ENCODE data around the gene MOB3A. TPM values are rescaled to one million over a fixed set of nuclear protein-coding genes. Genes with fewer than 3 reads are reported as not detected.
"Not testable (repeated sequence)": the region's sequence is repeated elsewhere in the genome, so short reads cannot be mapped to it uniquely, and the experiment has no call there.

The MOB3A gene
- total RNA-seq, 5 donors from 2014 or later (not counting 1 experiment from before 2014, with no cell fraction given) = 98.6 to 162 (median 142) TPM

- H3K36me3 ChIP-seq (ENCODE audit: control insufficient read depth in 2 of 2, extremely low read depth in 1 of 2, insufficient read depth in 1 of 2, low read length in 1 of 2) = peaks cover 8 to 16% of the 10 kb centered on the region in 2 donors
- DNase-seq; H3K9me3 ChIP-seq; POLR2A ChIA-PET; H3K9me3 Mint-ChIP-seq; ATAC-seq (replicated peaks in 1 of 4); H3K4me3 ChIP-seq (ENCODE audit: control insufficient read depth in 1 of 2, extremely low read depth in 1 of 2, low read length in 1 of 2); H3K27ac Mint-ChIP-seq; H3K36me3 Mint-ChIP-seq; H3K27me3 ChIP-seq (replicated peaks in 1 of 2; ENCODE audit: control insufficient read depth in 2 of 2, extremely low read depth in 1 of 2, insufficient read depth in 2 of 2, low read length in 1 of 2); H3K27me3 Mint-ChIP-seq; H3K27ac ChIP-seq (ENCODE audit: low read length): not testable (repeated sequence)
- Mint-ChIP-seq H3K4me3 (peak overlapping the region in 1 of 3 donors; percentile 66), H3K4me1 (peaks cover 24 to 32% (median 28%) of the 10 kb centered on the region in 3 donors)
- peaks cover 18 to 42% of the 10 kb centered on the region in 2 experiments for H3K4me1 ChIP-seq (ENCODE audit: control insufficient read depth in 1 of 2, extremely low read depth in 1 of 2, insufficient read depth in 2 of 2, low read length in 2 of 2)
- WGBS (ENCODE audit: insufficient coverage) = 100% methylated on average over 5 of the region's 15 CpGs
- CTCF ChIA-PET = interaction anchor here in 1 of 2 donors (0.8 kb wide), 1 partner anchor 853 kb away, joined by 3 read pairs; no protein-coding TSS in a partner anchor
Observed at GRCh38 chr19:2034253-2034652, 61.9 kb downstream of the MOB3A start.

GRCh38 chr19:2033825-2034159, 62.3 kb downstream of the MOB3A start:
- POLR2A ChIA-PET = interaction anchor here in 1 of 2 donors (0.7 kb wide), 1 partner anchor 990 kb away, joined by 4 read pairs; no protein-coding TSS in a partner anchor
- no peak overlapping the region for H3K4me3 Mint-ChIP-seq
- no peaks in the 10 kb centered on the region for H3K9me3 ChIP-seq
- H3K4me3 ChIP-seq (ENCODE audit: control insufficient read depth in 1 of 2, extremely low read depth in 1 of 2, low read length in 1 of 2) = no peak overlapping the region
- H3K27me3 ChIP-seq (replicated peaks in 1 of 2; ENCODE audit: control insufficient read depth in 2 of 2, extremely low read depth in 1 of 2, insufficient read depth in 2 of 2, low read length in 1 of 2) = no peaks in the 10 kb centered on the region
- H3K36me3 ChIP-seq (ENCODE audit: control insufficient read depth in 2 of 2, extremely low read depth in 1 of 2, insufficient read depth in 1 of 2, low read length in 1 of 2) = peaks cover 8 to 11% of the 10 kb centered on the region in 2 donors
- H3K27me3 Mint-ChIP-seq = no peaks in the 10 kb centered on the region
- H3K9me3 Mint-ChIP-seq = no peaks in the 10 kb centered on the region
- 89% methylated on average over 7 of the region's 9 CpGs for WGBS (ENCODE audit: insufficient coverage)
- peaks cover 24 to 30% (median 28%) of the 10 kb centered on the region in 3 donors for H3K4me1 Mint-ChIP-seq
- CTCF ChIA-PET = no interaction called here
- H3K27ac Mint-ChIP-seq = no peak overlapping the region
- no peak for ATAC-seq (replicated peaks in 1 of 4)
- no peak for DNase-seq
- H3K4me1 ChIP-seq (ENCODE audit: control insufficient read depth in 1 of 2, extremely low read depth in 1 of 2, insufficient read depth in 2 of 2, low read length in 2 of 2) = peaks cover 18 to 42% of the 10 kb centered on the region in 2 experiments
- no peaks in the 10 kb centered on the region for H3K36me3 Mint-ChIP-seq
- no peak overlapping the region for H3K27ac ChIP-seq (ENCODE audit: low read length)

- no peaks in the 10 kb centered on the region for H3K36me3 Mint-ChIP-seq
- no peaks in the 10 kb centered on the region for H3K27me3 Mint-ChIP-seq
- Histone ChIP-seq H3K27ac (ENCODE audit: low read length) (peak overlapping the region; percentile 52), H3K4me1 (ENCODE audit: control insufficient read depth in 1 of 2, extremely low read depth in 1 of 2, insufficient read depth in 2 of 2, low read length in 2 of 2) (peaks cover 18 to 42% of the 10 kb centered on the region in 2 experiments), H3K27me3 (replicated peaks in 1 of 2; ENCODE audit: control insufficient read depth in 2 of 2, extremely low read depth in 1 of 2, insufficient read depth in 2 of 2, low read length in 1 of 2) (no peaks in the 10 kb centered on the region), H3K4me3 (ENCODE audit: control insufficient read depth in 1 of 2, extremely low read depth in 1 of 2, low read length in 1 of 2) (no peak overlapping the region), H3K36me3 (ENCODE audit: control insufficient read depth in 2 of 2, extremely low read depth in 1 of 2, insufficient read depth in 1 of 2, low read length in 1 of 2) (peaks cover 3 to 6% of the 10 kb centered on the region in 2 donors), H3K9me3 (no peaks in the 10 kb centered on the region)
- peak overlapping the region in 1 of 3 donors; percentile 86 for H3K4me3 Mint-ChIP-seq
- ChIA-PET CTCF (interaction anchor here in 1 of 2 donors (0.6 kb wide), 1 partner anchor 21 kb away, joined by 3 read pairs; no protein-coding TSS in a partner anchor), POLR2A (interaction anchor here in 1 of 2 donors (0.7 kb wide), 1 partner anchor 990 kb away, joined by 4 read pairs; no protein-coding TSS in a partner anchor)
- peak overlapping the region in 1 of 2 donors; percentile 27 for H3K27ac Mint-ChIP-seq
- peaks cover 24 to 30% (median 28%) of the 10 kb centered on the region in 3 donors for H3K4me1 Mint-ChIP-seq
- no peaks in the 10 kb centered on the region for H3K9me3 Mint-ChIP-seq
- DNase-seq (no peak), ATAC-seq (replicated peaks in 1 of 4) (no peak)
- 100% methylated on average over 3 of the region's 6 CpGs for WGBS (ENCODE audit: insufficient coverage)
Observed at GRCh38 chr19:2033115-2033824, 62.9 kb downstream of the MOB3A start.

GRCh38 chr19:2032296-2032941, 63.7 kb downstream of the MOB3A start:
- H3K36me3 ChIP-seq (ENCODE audit: control insufficient read depth in 2 of 2, extremely low read depth in 1 of 2, insufficient read depth in 1 of 2, low read length in 1 of 2) = no peaks in the 10 kb centered on the region

GRCh38 chr19:2027361-2027760, 68.8 kb downstream of the MOB3A start:
- no peak overlapping the region for H3K4me3 Mint-ChIP-seq
- peaks cover 4 to 10% of the 10 kb centered on the region in 2 experiments for H3K4me1 ChIP-seq (ENCODE audit: control insufficient read depth in 1 of 2, extremely low read depth in 1 of 2, insufficient read depth in 2 of 2, low read length in 2 of 2)
- H3K36me3 ChIP-seq (ENCODE audit: control insufficient read depth in 2 of 2, extremely low read depth in 1 of 2, insufficient read depth in 1 of 2, low read length in 1 of 2) = no peaks in the 10 kb centered on the region
- H3K27me3 Mint-ChIP-seq = no peaks in the 10 kb centered on the region
- ChIA-PET CTCF (no interaction called here), POLR2A (no interaction called here)
- no peak for DNase-seq
- H3K4me1 Mint-ChIP-seq = peaks cover 8 to 10% (median 9%) of the 10 kb centered on the region in 3 donors
- ATAC-seq (replicated peaks in 1 of 4) = no peak
- no peak overlapping the region for H3K27ac ChIP-seq (ENCODE audit: low read length)
- H3K4me3 ChIP-seq (ENCODE audit: control insufficient read depth in 1 of 2, extremely low read depth in 1 of 2, low read length in 1 of 2) = no peak overlapping the region
- no peaks in the 10 kb centered on the region for H3K9me3 ChIP-seq
- whole genome bisulfite sequencing (ENCODE audit: insufficient coverage) = 93% methylated on average over 5 of the region's 9 CpGs
- H3K36me3 Mint-ChIP-seq = no peaks in the 10 kb centered on the region
- no peaks in the 10 kb centered on the region for H3K27me3 ChIP-seq (replicated peaks in 1 of 2; ENCODE audit: control insufficient read depth in 2 of 2, extremely low read depth in 1 of 2, insufficient read depth in 2 of 2, low read length in 1 of 2)
- no peak overlapping the region for H3K27ac Mint-ChIP-seq
- no peaks in the 10 kb centered on the region for H3K9me3 Mint-ChIP-seq

More at GRCh38 chr19:2032296-2032941, 63.7 kb downstream of the MOB3A start:
- Histone ChIP-seq H3K9me3 (no peaks in the 10 kb centered on the region), H3K4me3 (ENCODE audit: control insufficient read depth in 1 of 2, extremely low read depth in 1 of 2, low read length in 1 of 2) (peak overlapping the region in 1 of 2 donors; percentile 24), H3K4me1 (ENCODE audit: control insufficient read depth in 1 of 2, extremely low read depth in 1 of 2, insufficient read depth in 2 of 2, low read length in 2 of 2) (peaks cover 18 to 42% of the 10 kb centered on the region in 2 experiments), H3K27me3 (replicated peaks in 1 of 2; ENCODE audit: control insufficient read depth in 2 of 2, extremely low read depth in 1 of 2, insufficient read depth in 2 of 2, low read length in 1 of 2) (no peaks in the 10 kb centered on the region), H3K27ac (ENCODE audit: low read length) (peak overlapping the region; percentile 52)
- H3K27me3 Mint-ChIP-seq = no peaks in the 10 kb centered on the region
- H3K27ac Mint-ChIP-seq = peak overlapping the region; percentile 81 to 90
- H3K36me3 Mint-ChIP-seq = no peaks in the 10 kb centered on the region
- H3K4me3 Mint-ChIP-seq = peak overlapping the region; percentile 28 to 86 (median 62)
- no peaks in the 10 kb centered on the region for H3K9me3 Mint-ChIP-seq
- H3K4me1 Mint-ChIP-seq = peaks cover 24 to 30% (median 28%) of the 10 kb centered on the region in 3 donors
- 42% methylated on average over 10 of the region's 19 CpGs for WGBS (ENCODE audit: insufficient coverage)
- ChIA-PET POLR2A (interaction anchor here in 1 of 2 donors (0.6 kb wide), 1 partner anchor 10 kb away, joined by 3 read pairs; no protein-coding TSS in a partner anchor), CTCF (no interaction called here)
- ATAC-seq (replicated peaks in 1 of 4) (peak; percentile 26 to 69 (median 64)), DNase-seq (peak in 7 of 35 experiments; percentile 23 to 55 (median 47))

GRCh38 chr19:2026770-2027169, 69.4 kb downstream of the MOB3A start:
- ATAC-seq (replicated peaks in 1 of 4) = no peak
- H3K27me3 Mint-ChIP-seq = no peaks in the 10 kb centered on the region
- peaks cover 0 to 5% of the 10 kb centered on the region in 2 experiments for H3K4me1 ChIP-seq (ENCODE audit: control insufficient read depth in 1 of 2, extremely low read depth in 1 of 2, insufficient read depth in 2 of 2, low read length in 2 of 2)
- H3K27ac Mint-ChIP-seq = no peak overlapping the region
- H3K4me1 Mint-ChIP-seq = peaks cover 2 to 6% (median 3%) of the 10 kb centered on the region in 3 donors
- H3K27ac ChIP-seq (ENCODE audit: low read length) = no peak overlapping the region
- ChIA-PET CTCF (no interaction called here), POLR2A (no interaction called here)
- H3K4me3 Mint-ChIP-seq = no peak overlapping the region
- 100% methylated on average over 5 of the region's 10 CpGs for WGBS (ENCODE audit: insufficient coverage)
- DNase-seq = no peak
- H3K9me3 Mint-ChIP-seq = no peaks in the 10 kb centered on the region
- no peaks in the 10 kb centered on the region for H3K27me3 ChIP-seq (replicated peaks in 1 of 2; ENCODE audit: control insufficient read depth in 2 of 2, extremely low read depth in 1 of 2, insufficient read depth in 2 of 2, low read length in 1 of 2)
- no peaks in the 10 kb centered on the region for H3K36me3 Mint-ChIP-seq
- no peaks in the 10 kb centered on the region for H3K36me3 ChIP-seq (ENCODE audit: control insufficient read depth in 2 of 2, extremely low read depth in 1 of 2, insufficient read depth in 1 of 2, low read length in 1 of 2)
- H3K9me3 ChIP-seq = no peaks in the 10 kb centered on the region
- H3K4me3 ChIP-seq (ENCODE audit: control insufficient read depth in 1 of 2, extremely low read depth in 1 of 2, low read length in 1 of 2) = no peak overlapping the region

Measured in T-cell (primary cell).